OCI-LY3 (cell line): Measurements from ENCODE around the gene SCGB1C2.

ENCODE experiments used
- H2AFZ ChIP-seq: fragments of 200-600, 300-600 bp; shearing (Covaris generic); 2 replicates; pipeline ENCODE4 v1.6.0; 2014; ENCODE audit warnings: antibody characterized with exemption, low read depth, low read length
- H3K27ac ChIP-seq: fragments of 200-600, 300-600 bp; sonication (generic); 2 replicates; pipeline ENCODE4 v1.5.1; 2014; ENCODE audit warnings: mild to moderate bottlenecking, low read length, moderate library complexity, mixed read lengths
- H3K27me3 ChIP-seq: fragments of 200-600, 300-600 bp; sonication (generic); 2 replicates; pipeline ENCODE4 v1.6.1; 2014; ENCODE audit warnings: low read depth, low read length, mixed read lengths
- H3K36me3 ChIP-seq: fragments of 200-600, 300-600 bp; sonication (generic); replicated peaks from 2 replicates; pipeline ENCODE3; 2014; ENCODE audit warnings: low read depth, low read length, mixed read lengths
- H3K4me1 ChIP-seq: fragments of 300-600, 200-600 bp; sonication (generic); 2 replicates; pipeline ENCODE4 v1.6.1; 2014; ENCODE audit warnings: low read length, mixed read lengths
- H3K4me2 ChIP-seq: fragments of 200-600, 300-600 bp; sonication (generic); 2 replicates; pipeline ENCODE4 v1.6.1; 2014; ENCODE audit warnings: low read length, mixed read lengths
- H3K4me3 ChIP-seq: fragments of 300-600, 200-600 bp; sonication (generic); 2 replicates; pipeline ENCODE4 v1.5.1; 2014; ENCODE audit warnings: antibody characterized with exemption, mild to moderate bottlenecking, low read length, moderate library complexity
- H3K79me2 ChIP-seq: fragments of 300-600, 200-600 bp; shearing (Covaris generic); 2 replicates; pipeline ENCODE4 v1.6.1; 2014; ENCODE audit warnings: mild to moderate bottlenecking, low read length, mixed read lengths
- H3K9ac ChIP-seq: fragments of 300-600, 200-600 bp; shearing (Covaris generic); 2 replicates; pipeline ENCODE4 v1.6.0; 2014; ENCODE audit warnings: mild to moderate bottlenecking, low read length, moderate library complexity
- H3K9me3 ChIP-seq: fragments of 200-600, 300-600 bp; shearing (Covaris generic); 2 replicates; pipeline ENCODE4 v1.6.1; 2014; ENCODE audit warnings: low read length, mixed read lengths; ENCODE audit not compliant: insufficient read depth
- H4K20me1 ChIP-seq: fragments of 200-600, 300-600 bp; sonication (generic); 2 replicates; pipeline ENCODE4 v1.6.1; 2016; ENCODE audit warnings: low read length, mixed read lengths; ENCODE audit not compliant: insufficient read depth
- CTCF ChIP-seq: fragments of 200-600, 300-600 bp; sonication (generic); IDR thresholded peaks from 2 replicates; pipeline ENCODE4 v1.5.1; 2014; ENCODE audit warnings: antibody characterized with exemption, low read length, low read depth
- EZH2phosphoT487 ChIP-seq: fragments of 200-600 bp; shearing (Covaris generic); IDR thresholded peaks from 2 replicates; pipeline ENCODE4 v1.6.1; 2018; ENCODE audit warnings: antibody characterized with exemption, mixed run types, low read depth

SCGB1C2 gene

GRCh38 chr17:146983-147761, 9.8 kb downstream of the SCGB1C2 start:
- Histone ChIP-seq H3K9me3 (no peaks in the 10 kb centered on the region), H3K9ac (no peak overlapping the region), H4K20me1 (no peaks in the 10 kb centered on the region), H3K4me1 (no peaks in the 10 kb centered on the region), H3K27ac (no peak overlapping the region), H3K27me3 (no peaks in the 10 kb centered on the region), H3K4me3 (no peak overlapping the region), H3K4me2 (no peak overlapping the region), H2AFZ (no peak overlapping the region), H3K79me2 (no peaks in the 10 kb centered on the region), H3K36me3 (no peaks in the 10 kb centered on the region)
- no peak for TF ChIP-seq EZH2phosphoT487
- no peak for TF ChIP-seq CTCF

- no peaks in the 10 kb centered on the region for H3K79me2 ChIP-seq
- no peak for TF ChIP-seq CTCF
These were observed 10.7 kb downstream of the SCGB1C2 start for GRCh38 chr17:147796-148740.

DNA sequence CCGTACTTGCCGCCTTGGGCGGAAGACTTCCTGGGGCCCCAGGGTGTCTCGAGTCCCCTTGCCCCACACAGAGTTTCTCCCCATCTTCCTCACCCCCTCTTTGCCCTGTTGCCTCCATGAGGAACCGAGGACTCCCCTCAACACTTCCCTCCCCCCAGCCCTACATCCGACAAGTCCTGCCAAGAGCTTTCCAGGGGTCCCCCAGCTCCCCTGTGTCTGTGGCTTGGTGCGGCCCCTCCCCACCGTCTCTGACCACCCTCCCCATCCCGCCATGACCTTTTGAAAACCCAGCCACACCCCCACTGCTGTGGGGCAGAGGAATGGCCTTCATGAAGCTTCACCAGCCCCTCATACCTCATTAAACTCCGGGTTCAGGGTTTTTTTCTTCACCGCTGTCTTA, 11.4 kb downstream of the SCGB1C2 start:
- no peak for TF ChIP-seq CTCF
- TF ChIP-seq EZH2phosphoT487, result no peak
- Histone ChIP-seq H4K20me1 (no peaks in the 10 kb centered on the region), H3K79me2 (no peaks in the 10 kb centered on the region), H2AFZ (no peak overlapping the region), H3K9ac (no peak overlapping the region), H3K27me3 (no peaks in the 10 kb centered on the region), H3K4me2 (no peak overlapping the region), H3K9me3 (no peaks in the 10 kb centered on the region), H3K4me3 (no peak overlapping the region), H3K4me1 (no peaks in the 10 kb centered on the region), H3K36me3 (no peaks in the 10 kb centered on the region), H3K27ac (no peak overlapping the region)

More at GRCh38 chr17:147796-148740, 10.7 kb downstream of the SCGB1C2 start:
- H3K4me2 ChIP-seq, result no peak overlapping the region
- H3K36me3 ChIP-seq, result no peaks in the 10 kb centered on the region
- no peak overlapping the region for H3K27ac ChIP-seq
- H3K4me1 ChIP-seq, result no peaks in the 10 kb centered on the region
- no peaks in the 10 kb centered on the region for H3K9me3 ChIP-seq
- H3K9ac ChIP-seq, result no peak overlapping the region
- H3K27me3 ChIP-seq, result no peaks in the 10 kb centered on the region
- no peak overlapping the region for H3K4me3 ChIP-seq
- H2AFZ ChIP-seq, result no peak overlapping the region
- H4K20me1 ChIP-seq, result no peaks in the 10 kb centered on the region

DNA sequence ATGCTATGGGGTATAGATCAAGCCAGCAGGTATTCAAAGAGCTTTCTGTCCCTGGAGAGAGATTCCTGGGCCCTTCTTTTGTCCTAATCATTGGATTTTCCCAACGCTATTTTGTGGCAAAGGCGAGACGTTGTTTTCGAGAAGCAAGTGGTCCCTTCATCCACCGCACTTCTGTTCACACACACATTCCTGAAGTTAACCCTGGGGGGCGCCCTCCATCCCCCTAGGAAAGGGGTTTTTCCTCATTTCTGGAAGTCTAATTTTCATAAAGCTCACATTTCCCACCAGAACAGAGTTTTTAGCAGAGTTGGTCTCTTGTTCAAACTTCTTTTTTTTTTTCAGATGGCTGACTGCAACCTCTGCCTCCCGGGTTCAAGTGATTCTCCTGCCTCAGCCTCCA, 11.9 kb downstream of the SCGB1C2 start:
- Histone ChIP-seq H4K20me1 (no peaks in the 10 kb centered on the region), H2AFZ (no peak overlapping the region), H3K4me2 (no peak overlapping the region), H3K9me3 (no peaks in the 10 kb centered on the region), H3K36me3 (no peaks in the 10 kb centered on the region), H3K27me3 (no peaks in the 10 kb centered on the region), H3K4me1 (no peaks in the 10 kb centered on the region), H3K27ac (no peak overlapping the region), H3K79me2 (no peaks in the 10 kb centered on the region), H3K4me3 (no peak overlapping the region), H3K9ac (no peak overlapping the region)
- no peak for TF ChIP-seq CTCF
- TF ChIP-seq EZH2phosphoT487, result no peak
